Activated naive CD8-positive, alpha-beta T cell treated with anti-CD3 and anti-CD28 coated beads, Interleukin-2, amount 50 U/mL, for 16 hours (primary cell): ENCODE results near the gene CHRNA5.

Experiments
- DNase-seq: peaks from one replicate; pipeline ENCODE4 v3.0.0-alpha.2; 2020; ENCODE audit warnings: low read depth, low spot score

The CHRNA5 gene

GRCh38 chr15:78638658-78639314, 73.5 kb downstream of the CHRNA5 start:
- DNase-seq, result peak; percentile 21

GRCh38 chr15:78640527-78641101, 75.3 kb downstream of the CHRNA5 start:
- DNase-seq, result no peak

- no peak for DNase-seq
These were observed 75.9 kb downstream of the CHRNA5 start, which contains the start of gene CHRNB4 for GRCh38 chr15:78641102-78641748. CHRNB4 (minus strand) TSS chr15:78641210; CDS start chr15:78641133, 77 bp downstream.

- DNase-seq, result no peak
These were observed 76.5 kb downstream of the CHRNA5 start for GRCh38 chr15:78641749-78642275.

- DNase-seq, result no peak
These were observed 77.0 kb downstream of the CHRNA5 start for GRCh38 chr15:78642331-78642730.
